ENCODE results near the gene SCT.

Gene SCT

DNA sequence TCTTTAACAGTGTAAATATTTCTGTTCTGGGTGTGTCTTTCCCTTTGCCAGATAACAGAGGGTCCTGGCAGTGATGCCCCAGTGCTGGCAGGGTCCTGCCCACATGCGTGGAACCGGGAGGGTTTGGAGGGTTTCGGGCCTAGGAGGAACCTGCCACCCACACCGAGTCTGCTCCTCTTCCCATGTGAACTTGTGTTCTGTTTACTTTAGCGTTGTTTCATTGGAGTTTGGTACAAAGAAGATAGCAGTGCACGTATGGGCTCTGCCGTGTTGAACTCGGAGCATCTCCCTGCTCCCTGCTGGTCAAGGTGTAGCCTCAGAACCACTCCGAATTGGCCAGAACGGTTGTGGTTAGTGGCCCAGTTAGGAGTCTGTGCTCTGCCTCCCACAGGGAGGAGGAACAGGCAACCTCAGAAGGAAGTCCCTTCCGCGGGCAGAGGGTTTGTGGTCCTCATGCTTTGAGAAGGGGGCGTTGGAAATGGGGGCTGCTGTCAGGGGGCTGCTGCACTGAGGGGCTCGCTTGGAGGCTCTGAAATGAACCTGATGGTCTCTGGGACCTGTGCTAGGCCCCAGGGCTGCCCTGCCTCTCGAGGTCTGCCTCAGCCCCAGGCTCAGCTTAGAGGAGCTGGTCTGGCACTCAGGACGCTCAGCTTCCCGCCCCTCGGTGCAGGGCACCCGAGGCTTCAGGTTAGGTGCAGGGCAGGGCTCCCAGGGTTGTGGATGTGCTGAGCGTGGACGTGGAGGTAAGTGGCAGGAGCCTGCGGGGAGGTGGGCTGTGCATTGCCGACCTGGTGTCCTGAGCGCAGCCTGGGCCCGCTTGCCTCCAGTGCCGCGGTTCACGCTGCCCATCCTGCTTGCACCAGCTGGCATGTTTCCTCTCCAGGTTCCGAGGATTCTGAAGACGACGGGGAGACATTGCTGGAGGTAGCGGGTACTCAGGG, 40.3 kb downstream of the SCT start:
- no peak for DNase-seq (ENCODE audit: low read depth)

DNA sequence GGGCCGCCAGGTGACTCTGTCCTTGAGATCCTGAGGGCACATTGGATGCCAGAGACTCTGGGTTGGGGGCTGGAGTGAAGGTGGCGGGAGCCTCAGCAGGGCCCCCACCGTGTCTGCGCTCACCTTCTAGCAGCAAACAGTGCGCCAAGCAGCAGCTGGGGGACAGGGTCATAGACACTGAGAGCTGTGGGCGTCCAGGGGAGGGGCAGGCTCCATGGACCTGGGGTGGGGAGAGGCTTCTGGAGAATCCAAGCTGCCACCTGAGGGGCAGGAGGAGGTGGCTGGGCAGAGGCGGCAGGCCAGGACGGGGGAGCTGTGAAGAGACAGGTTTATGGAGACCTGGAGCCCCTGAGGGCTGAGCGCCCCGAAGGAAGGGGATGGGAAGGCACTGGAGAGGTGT, 42.7 kb downstream of the SCT start:
- no peak for DNase-seq (ENCODE audit: low read depth)

DNA sequence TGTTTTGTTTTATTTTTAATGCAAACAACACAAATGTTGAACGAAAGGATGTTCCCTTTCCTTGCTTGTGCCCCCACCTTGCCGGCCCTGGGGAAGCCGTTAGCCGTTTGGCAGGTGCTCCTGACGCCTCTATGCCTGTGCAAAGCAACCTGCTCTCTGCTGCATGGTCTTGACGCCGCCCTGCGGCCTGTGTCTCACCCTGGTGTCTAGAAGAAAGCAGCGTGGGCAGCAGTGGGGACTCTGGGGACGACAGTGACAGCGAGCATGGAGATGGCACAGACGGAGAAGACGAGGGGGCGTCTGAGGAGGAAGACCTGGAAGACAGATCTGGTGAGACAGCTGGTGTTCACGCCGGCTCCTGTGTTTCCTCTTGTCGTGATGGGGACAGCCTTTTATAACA, 45.2 kb downstream of the SCT start:
- DNase-seq (ENCODE audit: low read depth): no peak

DNA sequence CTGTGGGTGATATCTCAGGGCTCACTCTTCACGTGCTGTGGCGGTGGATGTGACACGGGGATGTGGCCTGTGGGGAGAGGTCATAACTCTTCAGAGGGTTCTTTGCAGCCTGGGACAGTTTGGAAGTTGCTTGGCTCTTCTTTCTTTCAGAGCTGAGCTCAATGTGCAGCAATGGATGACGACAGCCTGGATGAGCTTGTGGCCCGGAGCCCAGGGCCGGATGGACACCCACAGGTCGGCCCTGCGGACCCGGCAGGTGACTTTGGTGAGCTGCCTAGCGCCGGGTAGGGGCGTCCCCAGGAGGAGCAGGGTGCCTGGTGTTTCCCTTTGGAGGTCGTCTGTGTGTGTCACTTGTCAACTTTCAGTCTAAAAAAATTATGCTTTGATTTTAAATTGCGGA, 45.6 kb downstream of the SCT start:
- DNase-seq (ENCODE audit: low read depth): no peak

DNA sequence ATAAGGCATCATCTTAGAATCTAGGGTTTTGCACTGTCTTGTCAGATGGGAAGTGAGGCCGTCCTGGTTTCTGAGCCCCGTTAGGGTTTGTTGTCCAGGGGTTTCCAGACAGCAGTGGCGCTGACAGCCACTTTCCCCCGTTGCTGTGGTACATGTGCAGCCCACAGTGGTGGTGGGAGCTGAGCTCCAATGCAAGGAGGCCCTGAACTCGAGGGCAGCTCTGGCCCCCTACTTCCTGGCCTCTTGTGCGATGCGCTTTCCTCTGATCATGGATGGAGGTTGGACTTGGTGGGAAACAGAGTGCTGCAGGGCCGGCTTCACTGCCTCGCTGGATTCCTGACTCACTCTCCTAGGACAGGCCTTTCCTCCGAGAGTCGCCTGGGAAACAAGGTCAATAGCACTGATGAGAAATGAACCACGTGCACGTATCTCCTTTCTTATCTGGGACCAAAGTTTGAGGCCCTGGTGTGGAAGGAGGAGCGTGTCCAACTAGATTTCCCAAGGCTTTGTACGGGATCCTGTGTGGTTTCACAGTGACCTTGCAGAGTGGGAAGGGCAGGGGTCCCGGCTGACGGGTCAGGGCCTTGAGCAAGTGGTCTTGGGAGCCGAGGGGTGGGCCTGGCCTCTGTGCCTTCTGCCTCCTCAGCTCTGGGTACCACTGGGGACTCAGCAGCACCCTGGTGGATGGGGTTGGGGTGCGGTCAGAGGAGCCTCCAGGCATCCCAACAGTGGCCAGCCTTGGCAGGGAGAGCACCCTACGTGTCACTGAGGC, 47.0 kb downstream of the SCT start:
- DNase-seq (ENCODE audit: low read depth): no peak

DNA sequence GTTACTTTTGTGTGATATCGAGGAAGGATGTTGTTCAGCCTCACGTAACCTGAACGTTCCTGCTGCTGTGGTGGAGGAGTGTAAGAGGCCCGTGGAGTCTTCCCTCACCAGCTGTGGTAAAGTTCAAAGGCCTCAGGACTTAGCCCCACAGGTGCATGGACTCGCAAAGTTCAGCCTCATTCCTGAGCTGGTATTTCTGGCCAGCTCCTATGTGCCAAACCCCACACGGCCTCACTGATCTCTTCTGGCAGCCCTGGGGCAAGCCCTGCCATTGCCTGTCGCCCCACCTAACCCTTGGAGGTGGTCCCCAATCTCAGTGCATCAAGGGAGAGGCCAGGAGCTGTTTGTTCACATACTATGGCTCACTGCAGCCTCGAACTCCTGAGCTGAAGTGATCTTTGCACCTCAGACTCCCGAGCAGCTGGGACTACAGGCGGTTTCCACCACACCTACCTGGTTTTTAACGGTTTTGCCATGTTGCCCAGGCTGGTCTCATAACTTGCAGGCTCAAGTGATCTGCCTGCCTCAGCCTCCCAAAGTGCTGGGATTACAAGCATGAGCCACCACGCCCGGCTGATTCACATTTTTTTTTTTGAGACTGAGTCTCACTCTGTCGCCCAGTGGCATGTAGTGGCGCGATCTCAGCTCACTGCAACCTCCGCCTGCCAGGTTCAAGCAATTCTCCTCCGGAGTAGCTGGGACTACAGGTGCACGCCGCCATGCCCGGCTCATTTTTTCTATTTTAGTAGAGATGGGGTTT, 48.5 kb downstream of the SCT start:
- no peak for DNase-seq (ENCODE audit: low read depth)

DNA sequence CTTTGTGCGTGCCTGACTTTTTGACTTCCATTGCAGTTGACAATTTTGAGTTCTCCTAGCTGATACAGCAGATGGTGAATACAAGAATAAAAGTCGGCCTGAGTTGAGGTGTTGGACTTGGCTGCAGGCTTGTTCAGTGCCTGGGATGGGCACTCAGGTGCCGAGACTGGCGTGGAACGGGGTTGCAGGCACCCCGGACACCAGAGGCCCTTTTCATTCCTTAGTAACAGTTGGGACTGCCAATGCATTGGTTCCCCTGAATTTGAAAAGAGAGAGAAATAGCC, 49.4 kb downstream of the SCT start:
- no peak for DNase-seq (ENCODE audit: low read depth)

DNA sequence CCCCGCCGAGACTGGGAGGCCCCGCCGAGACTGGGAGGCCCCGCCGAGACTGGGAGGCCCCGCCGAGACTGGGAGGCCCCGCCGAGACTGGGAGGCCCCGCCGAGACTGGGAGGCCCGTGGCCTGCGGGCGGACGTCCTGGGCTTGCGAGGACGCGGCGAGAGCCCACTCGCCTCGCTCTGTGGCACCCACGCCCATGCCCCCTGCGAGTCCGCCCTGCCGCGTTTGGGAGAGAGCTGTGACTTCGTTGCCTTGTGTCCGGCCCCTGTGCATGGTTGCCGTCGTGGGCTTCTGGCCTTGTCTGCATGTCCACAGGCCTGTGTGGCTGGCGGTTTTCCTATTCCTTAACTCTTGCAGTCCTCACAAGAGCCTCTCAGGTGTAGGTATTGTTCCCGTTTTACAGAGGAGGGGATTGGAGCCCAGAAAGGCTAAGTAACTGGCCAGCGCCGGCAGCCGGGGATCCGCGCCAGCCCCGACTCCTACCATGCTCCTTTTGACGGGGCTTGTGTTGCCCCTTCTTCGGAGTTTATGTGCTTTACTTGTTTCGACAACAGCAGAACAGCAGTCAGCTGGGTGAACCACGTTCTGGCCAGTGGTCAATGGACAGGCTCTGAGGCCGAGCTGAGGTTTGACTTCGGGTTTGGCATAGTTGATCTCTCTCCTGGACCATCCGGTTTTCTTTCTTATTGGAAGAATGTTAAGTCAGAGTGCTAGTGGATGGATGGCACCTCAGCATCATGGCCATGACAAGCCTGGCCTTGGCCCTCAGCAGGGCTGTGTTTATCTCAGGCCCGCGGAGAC, 50.0 kb downstream of the SCT start:
- no peak for DNase-seq (ENCODE audit: low read depth)

Data from fibroblast of the conjunctiva (primary cell).